ENCODE data around the gene VDR.

Gene VDR

GRCh38 chr12:47864646-47865235, 40.1 kb downstream of the VDR start:
- no peak for DNase-seq

GRCh38 chr12:47863985-47864384, 40.8 kb downstream of the VDR start:
- no peak for DNase-seq

GRCh38 chr12:47863467-47863866, 41.3 kb downstream of the VDR start:
- DNase-seq: no peak

GRCh38 chr12:47862881-47863280, 41.9 kb downstream of the VDR start:
- no peak for DNase-seq

GRCh38 chr12:47862167-47862750, 42.5 kb downstream of the VDR start:
- no peak for DNase-seq

- no peak for DNase-seq
Observed at GRCh38 chr12:47860873-47861272, 43.9 kb downstream of the VDR start.

GRCh38 chr12:47860279-47860841, 44.4 kb downstream of the VDR start:
- DNase-seq: no peak

- no peak for DNase-seq
Observed at GRCh38 chr12:47858511-47859266, 46.1 kb downstream of the VDR start.

GRCh38 chr12:47856721-47857575, 47.8 kb downstream of the VDR start:
- no peak for DNase-seq

GRCh38 chr12:47856094-47856493, 48.7 kb downstream of the VDR start:
- no peak for DNase-seq

GRCh38 chr12:47855502-47855901, 49.3 kb downstream of the VDR start:
- DNase-seq: no peak

GRCh38 chr12:47854531-47854930, 50.3 kb downstream of the VDR start:
- no peak for DNase-seq

- DNase-seq: no peak
Observed at GRCh38 chr12:47852096-47852571, 52.7 kb downstream of the VDR start.

- no peak for DNase-seq
Observed at GRCh38 chr12:47851303-47851952, 53.4 kb downstream of the VDR start.

GRCh38 chr12:47850153-47851084, 54.4 kb downstream of the VDR start:
- no peak for DNase-seq

- no peak for DNase-seq
Observed at GRCh38 chr12:47849261-47849660, 55.5 kb downstream of the VDR start.

GRCh38 chr12:47848853-47849252, 55.9 kb downstream of the VDR start:
- DNase-seq: no peak

GRCh38 chr12:47846294-47846996, 58.3 kb downstream of the VDR start:
- no peak for DNase-seq

- no peak for DNase-seq
Observed at GRCh38 chr12:47845081-47845480, 59.7 kb downstream of the VDR start.

- DNase-seq: no peak
Observed at GRCh38 chr12:47844264-47845019, 60.4 kb downstream of the VDR start.

All from NCI-H1436 treated with DMSO at 0.1 percent for 48 hours (cell line).